Mucosa of descending colon (tissue), 3 donors: Measurements from ENCODE around the gene TUBE1. TPM values are rescaled to one million over a fixed set of nuclear protein-coding genes. Genes with fewer than 3 reads are reported as not detected.
"Not testable (repeated sequence)": the region's sequence is repeated elsewhere in the genome, so short reads cannot be mapped to it uniquely, and the experiment has no call there.

ENCODE experiments used
- ATAC-seq: fragments of 200-7000 bp; cut with Tn5 transposase; one replicate; pipeline ENCODE4 v1.9.1; 2020; ENCODE audit warnings: mild to moderate bottlenecking, moderate library complexity
- DNase-seq, 3 donors: peaks; one replicate each; pipeline ENCODE4 v3.0.0-alpha.2; 2020
- H3K36me3 ChIP-seq: fragments of 200-600 bp; one replicate; pipeline ENCODE4 v1.8.0; 2021; ENCODE audit warnings: low read depth, mild to moderate bottlenecking
- H3K4me1 ChIP-seq: fragments of 200-600 bp; one replicate; pipeline ENCODE4 v1.8.0; 2021; ENCODE audit warnings: low read depth, mild to moderate bottlenecking
- H3K4me3 ChIP-seq: fragments of 200-600 bp; one replicate; pipeline ENCODE4 v1.8.0; 2021; ENCODE audit warnings: mild to moderate bottlenecking
- H3K9me3 ChIP-seq: fragments of 200-600 bp; one replicate; pipeline ENCODE4 v1.8.0; 2021; ENCODE audit warnings: mild to moderate bottlenecking
- intact Hi-C, 2 donors: fragments of 100-400 bp; cut with DNase I in 1 of 2; cut with micrococcal nuclease in 1 of 2; formaldehyde crosslinking; loops; one replicate each; pipeline versions ENCODE4 v1.11.0 to v1.11.1; 2022; cut with DNase I, micrococcal nuclease
- total RNA-seq, 3 donors: library from RNA; stranded (reverse); fragmentation: NEBNext Ultra II Directional in 2 of 3; extraction: Animal tissue kit (Norgen Biotek cat#: 25700) in 2 of 3; gene quantifications; one replicate each; pipeline versions ENCODE4 v1.2.1 to v1.2.4, GENCODE V29; 2021 to 2023
- TF ChIP-seq, protein P1 (sequence below): fragments of 200-600 bp; IDR thresholded peaks from one replicate; pipeline ENCODE4 v1.8.0; 2022; ENCODE audit warnings: antibody characterized with exemption, mild to moderate bottlenecking
- donor health status: DM: no; HTN: no; CAD: no; lungs with moderate emphysema.
- donor health status: DM: no; HTN: no; CAD: no.
- donor health status: DM: no; HTN: yes; CAD: no.

Gene TUBE1
- total RNA-seq, 3 donors from 2014 or later = 8.8 to 22.8 (median 13.2) TPM

DNA sequence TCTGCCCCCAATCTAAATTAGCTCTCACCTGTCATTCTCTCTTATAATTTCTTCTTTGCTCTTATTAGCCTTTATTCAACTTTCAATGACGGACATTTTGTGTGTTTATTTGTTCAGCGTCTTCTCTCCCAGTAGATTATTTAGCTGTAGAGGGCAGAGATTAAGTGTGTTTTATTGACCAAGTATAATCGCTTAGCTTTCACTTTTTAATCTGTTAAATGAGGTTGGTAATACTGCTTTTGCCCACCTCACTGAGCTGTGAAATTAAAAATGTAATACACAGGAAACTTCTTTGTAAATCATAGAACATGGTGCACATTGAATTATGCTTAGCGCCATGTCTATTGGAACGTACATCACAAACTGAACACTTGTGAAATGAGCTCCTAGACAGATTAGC, 36.9 kb downstream of the TUBE1 start:
- ATAC-seq = no peak
- Histone ChIP-seq H3K36me3 (no peaks in the 10 kb centered on the region), H3K9me3 (no peaks in the 10 kb centered on the region), H3K4me3 (no peak overlapping the region), H3K4me1 (no peaks in the 10 kb centered on the region)
- TF ChIP-seq, protein P1, sequence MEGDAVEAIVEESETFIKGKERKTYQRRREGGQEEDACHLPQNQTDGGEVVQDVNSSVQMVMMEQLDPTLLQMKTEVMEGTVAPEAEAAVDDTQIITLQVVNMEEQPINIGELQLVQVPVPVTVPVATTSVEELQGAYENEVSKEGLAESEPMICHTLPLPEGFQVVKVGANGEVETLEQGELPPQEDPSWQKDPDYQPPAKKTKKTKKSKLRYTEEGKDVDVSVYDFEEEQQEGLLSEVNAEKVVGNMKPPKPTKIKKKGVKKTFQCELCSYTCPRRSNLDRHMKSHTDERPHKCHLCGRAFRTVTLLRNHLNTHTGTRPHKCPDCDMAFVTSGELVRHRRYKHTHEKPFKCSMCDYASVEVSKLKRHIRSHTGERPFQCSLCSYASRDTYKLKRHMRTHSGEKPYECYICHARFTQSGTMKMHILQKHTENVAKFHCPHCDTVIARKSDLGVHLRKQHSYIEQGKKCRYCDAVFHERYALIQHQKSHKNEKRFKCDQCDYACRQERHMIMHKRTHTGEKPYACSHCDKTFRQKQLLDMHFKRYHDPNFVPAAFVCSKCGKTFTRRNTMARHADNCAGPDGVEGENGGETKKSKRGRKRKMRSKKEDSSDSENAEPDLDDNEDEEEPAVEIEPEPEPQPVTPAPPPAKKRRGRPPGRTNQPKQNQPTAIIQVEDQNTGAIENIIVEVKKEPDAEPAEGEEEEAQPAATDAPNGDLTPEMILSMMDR = no peak
- intact Hi-C loops = no loop called here
- no peak for DNase-seq

DNA sequence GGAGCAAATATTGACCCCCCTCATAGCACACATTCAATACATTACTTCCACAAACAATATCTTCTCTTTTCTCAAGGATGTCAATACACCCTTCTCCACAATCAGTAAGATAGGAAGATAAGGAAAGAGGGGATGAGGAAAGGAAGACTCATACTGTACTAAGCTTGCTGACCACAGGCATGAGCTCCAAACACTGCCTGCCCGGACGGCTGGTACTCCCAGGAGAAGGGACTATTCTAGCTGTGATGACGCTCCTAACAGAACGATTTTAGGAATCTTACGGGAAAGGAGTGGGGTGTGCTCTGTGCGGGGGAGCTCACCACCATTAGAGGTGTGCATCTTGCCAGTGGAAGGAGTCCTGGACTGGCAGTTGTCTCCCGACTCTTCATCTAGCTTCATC, 37.3 kb downstream of the TUBE1 start:
- intact Hi-C loops = no loop called here
- no peak for ATAC-seq

DNA sequence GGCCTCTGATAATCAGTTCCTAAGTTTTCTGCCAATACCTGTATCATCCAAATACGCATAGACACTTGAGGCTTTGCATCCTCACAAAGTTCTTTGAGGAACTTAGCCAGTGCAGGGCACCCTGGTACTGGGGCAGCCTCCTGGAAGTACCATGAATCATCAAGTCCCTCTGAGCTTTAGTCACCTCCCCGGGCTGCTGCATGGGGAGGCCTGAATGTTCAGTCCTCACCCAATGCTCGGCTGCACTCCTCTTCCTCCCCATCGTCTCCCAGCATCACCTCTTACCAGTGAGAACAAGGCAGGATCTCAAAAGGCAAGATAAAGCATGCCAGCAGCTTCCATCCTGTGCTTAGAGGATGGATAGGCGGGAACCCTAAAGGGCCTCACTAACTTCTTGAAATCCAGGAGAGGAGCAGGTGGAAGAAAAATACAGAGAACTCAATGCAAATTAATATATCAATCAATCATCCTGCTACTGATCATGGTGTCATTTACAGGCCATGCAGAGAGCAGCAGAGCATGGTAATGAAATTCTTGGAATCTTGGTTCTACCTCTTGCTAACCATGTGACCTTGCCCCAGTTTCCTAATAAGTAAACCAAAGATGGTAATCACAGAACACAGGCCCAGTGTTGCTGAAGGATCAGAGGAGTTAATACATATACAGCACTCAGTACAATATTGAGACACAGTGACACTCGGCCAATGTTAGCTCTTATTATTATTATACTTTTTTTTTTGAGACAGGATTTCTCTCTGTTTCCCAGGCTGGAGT, 38.1 kb downstream of the TUBE1 start:
- no peak for ATAC-seq
- TF ChIP-seq, protein P1 = no peak

More for the DNA sequence above, 37.3 kb downstream of the TUBE1 start:
- TF ChIP-seq, protein P1 = no peak
- H3K4me3 ChIP-seq = no peak overlapping the region
- no peaks in the 10 kb centered on the region for H3K9me3 ChIP-seq
- H3K4me1 ChIP-seq = no peaks in the 10 kb centered on the region
- H3K36me3 ChIP-seq = no peaks in the 10 kb centered on the region
- DNase-seq = no peak

DNA sequence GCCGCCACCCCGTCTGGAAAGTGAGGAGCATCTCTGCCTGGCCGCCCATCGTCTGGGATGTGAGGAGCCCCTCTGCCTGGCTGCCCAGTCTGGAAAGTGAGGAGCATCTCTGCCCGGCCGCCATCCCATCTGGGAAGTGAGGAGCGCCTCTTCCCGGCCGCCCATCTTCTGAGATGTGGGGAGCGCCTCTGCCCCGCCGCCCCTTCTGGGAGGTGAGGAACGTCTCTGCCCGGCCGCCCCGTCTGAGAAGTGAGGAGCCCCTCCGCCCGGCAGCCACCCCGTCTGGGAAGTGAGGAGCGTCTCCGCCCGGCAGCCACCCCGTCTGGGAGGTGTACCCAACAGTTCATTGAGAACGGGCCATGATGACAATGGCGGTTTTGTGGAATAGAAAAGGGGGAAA, 39.8 kb downstream of the TUBE1 start:
- H3K4me3 ChIP-seq, intact Hi-C loops, DNase-seq, ATAC-seq, H3K4me1 ChIP-seq, H3K9me3 ChIP-seq, H3K36me3 ChIP-seq: not testable (repeated sequence)

More for the DNA sequence above, 38.1 kb downstream of the TUBE1 start:
- DNase-seq = no peak
- intact Hi-C loops = no loop called here
- H3K9me3 ChIP-seq = no peaks in the 10 kb centered on the region
- H3K4me3 ChIP-seq = no peak overlapping the region
- no peaks in the 10 kb centered on the region for H3K4me1 ChIP-seq
- H3K36me3 ChIP-seq = no peaks in the 10 kb centered on the region

DNA sequence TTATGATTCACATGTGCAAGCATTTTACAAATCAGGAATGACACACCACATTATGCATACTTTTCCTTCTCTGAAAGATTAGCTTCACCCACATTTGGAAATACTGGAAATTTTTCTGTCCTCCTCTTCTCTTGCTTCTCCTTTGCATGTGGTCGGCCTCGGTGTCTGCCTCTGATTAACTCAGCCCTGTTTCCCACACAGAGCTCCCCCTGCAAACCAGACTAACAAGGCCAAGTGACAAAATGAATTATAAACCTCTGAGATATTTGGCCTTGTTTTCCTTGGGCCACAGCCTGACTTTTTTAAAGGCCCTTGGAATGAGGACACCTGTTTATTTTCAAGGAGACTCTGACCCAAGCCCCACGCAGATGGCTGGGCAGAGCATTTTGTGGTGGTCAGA, 42.4 kb downstream of the TUBE1 start:
- ATAC-seq (no peak), DNase-seq (no peak)
- no peaks in the 10 kb centered on the region for H3K36me3 ChIP-seq
- H3K4me1 ChIP-seq = no peaks in the 10 kb centered on the region
- no peaks in the 10 kb centered on the region for H3K9me3 ChIP-seq
- intact Hi-C loops = loop anchor here in 1 of 2 donors (5.0 kb wide), 1 partner anchor 333 kb away; no protein-coding TSS in a partner anchor
- TF ChIP-seq, protein P1 = no peak
- H3K4me3 ChIP-seq = no peak overlapping the region

DNA sequence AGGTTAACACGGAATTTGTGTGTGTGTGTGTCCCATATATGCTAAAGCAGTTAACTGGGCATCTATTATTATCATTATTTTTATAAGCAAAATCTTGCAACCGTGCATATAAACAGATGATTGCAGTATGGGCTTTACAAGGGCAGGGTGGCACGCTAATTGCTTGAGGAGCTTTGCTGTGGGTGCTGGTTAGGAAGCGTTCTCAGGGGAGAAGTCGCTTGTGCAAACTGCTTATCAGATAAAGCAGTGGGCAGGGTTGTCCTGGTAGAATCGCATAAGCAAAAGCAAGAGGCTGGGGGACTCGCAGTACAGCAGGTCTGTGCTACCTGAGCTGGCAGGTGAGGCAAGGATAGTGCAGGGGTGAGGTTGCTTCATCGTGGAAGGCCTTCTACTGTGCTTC, 43.1 kb downstream of the TUBE1 start:
- Histone ChIP-seq H3K36me3 (no peaks in the 10 kb centered on the region), H3K4me1 (no peaks in the 10 kb centered on the region), H3K9me3 (no peaks in the 10 kb centered on the region), H3K4me3 (no peak overlapping the region)
- no peak for DNase-seq
- TF ChIP-seq, protein P1 = no peak
- intact Hi-C loops = loop anchor here in 1 of 2 donors (5.0 kb wide), 1 partner anchor 332 kb away; no protein-coding TSS in a partner anchor
- no peak for ATAC-seq
